GM23338 (cell line): ENCODE results near the gene DACT2. TPM values are rescaled to one million over a fixed set of nuclear protein-coding genes. Genes with fewer than 3 reads are reported as not detected.

Experiments used
- ATAC-seq: fragments of 200-7000 bp; cut with Tn5 transposase; 3 replicates; pipeline ENCODE4 v1.9.1; 2020
- DNase-seq: peaks from one replicate; pipeline ENCODE4 v3.0.0-alpha.2; 2015; ENCODE audit warnings: low spot score
- H2AFZ ChIP-seq: fragments of 200-600 bp; sonication (generic); 2 replicates; pipeline ENCODE4 v1.8.0; 2016; ENCODE audit warnings: antibody characterized with exemption, mild to moderate bottlenecking, moderate library complexity
- H3F3A ChIP-seq: fragments of 200-600 bp; sonication (generic); replicated peaks from 2 replicates; pipeline ENCODE4 v1.8.0; 2017; ENCODE audit warnings: antibody characterized with exemption, mixed run types, low read depth
- H3K27ac ChIP-seq: fragments of 200-600 bp; sonication (generic); 2 replicates; pipeline ENCODE4 v1.6.1; 2016; ENCODE audit warnings: low read depth
- H3K27me3 ChIP-seq: fragments of 200-600 bp; sonication (generic); 2 replicates; pipeline ENCODE4 v1.8.0; 2016; ENCODE audit warnings: mild to moderate bottlenecking, mixed run types, moderate library complexity; ENCODE audit not compliant: insufficient read depth
- H3K36me3 ChIP-seq: fragments of 200-600 bp; sonication (generic); 2 replicates; pipeline ENCODE4 v1.8.0; 2016; ENCODE audit warnings: mild to moderate bottlenecking; ENCODE audit not compliant: insufficient read depth
- H3K4me1 ChIP-seq: fragments of 200-600 bp; sonication (generic); 2 replicates; pipeline ENCODE4 v1.8.0; 2016; ENCODE audit warnings: mild to moderate bottlenecking, moderate library complexity; ENCODE audit not compliant: insufficient read depth
- H3K4me2 ChIP-seq: fragments of 200-600 bp; sonication (generic); 2 replicates; pipeline ENCODE4 v1.7.1; 2017; ENCODE audit warnings: mixed run types
- H3K4me3 ChIP-seq: fragments of 200-600 bp; sonication (generic); 2 replicates; pipeline ENCODE4 v1.6.1; 2016; ENCODE audit warnings: mixed run types
- H3K79me2 ChIP-seq: fragments of 200-600 bp; sonication (generic); replicated peaks from 2 replicates; pipeline ENCODE4 v1.8.0; 2017; ENCODE audit warnings: mild to moderate bottlenecking; ENCODE audit not compliant: insufficient read depth
- H3K9me2 ChIP-seq: fragments of 200-600 bp; sonication (generic); 2 replicates; pipeline ENCODE4 v1.8.0; 2017; ENCODE audit not compliant: insufficient read depth
- H4K20me1 ChIP-seq: fragments of 200-600 bp; sonication (generic); replicated peaks from 2 replicates; pipeline ENCODE4 v1.8.0; 2017; ENCODE audit warnings: mild to moderate bottlenecking; ENCODE audit not compliant: insufficient read depth
- H3K27ac Mint-ChIP-seq: 2 replicates; pipeline ENCODE4 v1.8.0; 2020; ENCODE audit warnings: inconsistent platforms, mild to moderate bottlenecking, moderate library complexity, mixed read lengths
- H3K27me3 Mint-ChIP-seq: 3 replicates; pipeline ENCODE4 v1.8.0; 2022; ENCODE audit warnings: low read depth, mild to moderate bottlenecking, moderate library complexity, mixed read lengths, inconsistent platforms; ENCODE audit not compliant: insufficient read depth, poor library complexity
- H3K36me3 Mint-ChIP-seq: 3 replicates; pipeline ENCODE4 v1.8.0; 2021; ENCODE audit warnings: low read depth, mild to moderate bottlenecking, inconsistent platforms, moderate library complexity, mixed read lengths
- H3K4me1 Mint-ChIP-seq: 3 replicates; pipeline ENCODE4 v1.8.0; 2020; ENCODE audit warnings: mild to moderate bottlenecking, inconsistent platforms, mixed read lengths
- H3K4me3 Mint-ChIP-seq: 3 replicates; pipeline ENCODE4 v1.8.0; 2021; ENCODE audit warnings: moderate library complexity, mild to moderate bottlenecking, inconsistent platforms, mixed read lengths
- H3K9me3 Mint-ChIP-seq: 3 replicates; pipeline ENCODE4 v1.8.0; 2020; ENCODE audit warnings: moderate library complexity, mild to moderate bottlenecking, inconsistent platforms, mixed read lengths
- CREB1 ChIP-seq: fragments of 250-450 bp; sonication (Bioruptor Pico); IDR thresholded peaks from 2 replicates; pipeline ENCODE4 v1.5.0; 2020; ENCODE audit warnings: low read depth, mild to moderate bottlenecking, moderate library complexity
- CTCF ChIP-seq, 2 experiments: fragments of 200-600 bp in 1 of 2; sonication (generic) in 1 of 2; conservative IDR thresholded peaks; 2 replicates each; pipeline versions ENCODE4 v1.5.1 to v1.6.1; 2016 to 2017; ENCODE audit warnings: antibody characterized with exemption in 2 of 2, low read depth in 2 of 2, mild to moderate bottlenecking in 2 of 2, moderate library complexity in 1 of 2
- ETS1 ChIP-seq: IDR thresholded peaks from 2 replicates; pipeline ENCODE4 v1.6.1; 2016; ENCODE audit warnings: antibody characterized with exemption
- EZH2 ChIP-seq: fragments of 200-600 bp; sonication (generic); IDR thresholded peaks from one replicate; pipeline ENCODE4 v1.8.0; 2017; ENCODE audit warnings: antibody characterized with exemption, mild to moderate bottlenecking, low read depth; ENCODE audit not compliant: unreplicated experiment
- EZH2phosphoT487 ChIP-seq: fragments of 200-600 bp; sonication (generic); IDR thresholded peaks from one replicate; pipeline ENCODE4 v1.8.1; 2018; ENCODE audit warnings: antibody characterized with exemption; ENCODE audit not compliant: unreplicated experiment
- JUNB ChIP-seq: IDR thresholded peaks from one replicate; pipeline ENCODE4 v1.6.1; 2016; ENCODE audit warnings: antibody characterized with exemption; ENCODE audit not compliant: unreplicated experiment
- NANOG ChIP-seq: IDR thresholded peaks from 2 replicates; pipeline ENCODE4 v1.6.1; 2016; ENCODE audit warnings: antibody characterized with exemption, borderline replicate concordance
- POLR2AphosphoS5 ChIP-seq: IDR thresholded peaks from 2 replicates; pipeline ENCODE4 v1.6.1; 2016; ENCODE audit warnings: antibody characterized with exemption, low read depth
- REST ChIP-seq: IDR thresholded peaks from one replicate; pipeline ENCODE4 v1.6.1; 2018; ENCODE audit warnings: antibody characterized with exemption; ENCODE audit not compliant: unreplicated experiment
- STAT1 ChIP-seq: IDR thresholded peaks from one replicate; pipeline ENCODE4 v1.6.1; 2016; ENCODE audit warnings: antibody characterized with exemption; ENCODE audit not compliant: unreplicated experiment
- ZNF114 ChIP-seq: fragments of 250-450 bp; sonication (Bioruptor Pico); IDR thresholded peaks from 2 replicates; pipeline ENCODE4 v1.5.0; 2020; ENCODE audit warnings: mild to moderate bottlenecking, moderate library complexity
- ZNF331 ChIP-seq: fragments of 250-450 bp; sonication (Bioruptor Pico); IDR thresholded peaks from 2 replicates; pipeline ENCODE4 v1.5.0; 2020; ENCODE audit warnings: low read depth, mild to moderate bottlenecking, moderate library complexity
- ZNF462 ChIP-seq: fragments of 250-450 bp; sonication (Bioruptor Pico); IDR thresholded peaks from 2 replicates; pipeline ENCODE4 v1.5.0; 2020; ENCODE audit warnings: mild to moderate bottlenecking, moderate library complexity
- polyA plus RNA-seq: library from polyadenylated mRNA; unstranded; fragments of >200 nt; fragmentation: Nextera tagmentation; extraction: Ambion mirVana; gene quantifications from 2 replicates; pipeline ENCODE4 v1.2.1, GENCODE V29; 2016
- total RNA-seq: library from RNA; depleted of rRNA; stranded (reverse); fragments of >200 nt; shearing (Covaris generic); gene quantifications from 2 replicates; pipeline ENCODE4 v1.2.3, GENCODE V29; 2014

Gene DACT2
- total and polyA plus RNA-seq, 2 experiments from 2014 or later = 1.8 to 10.6 TPM

- DNase-seq = no peak
- H3K4me3 Mint-ChIP-seq = peak overlapping the region; percentile 12; the same call in 1 of the 3 replicates
- no peaks in the 10 kb centered on the region for H4K20me1 ChIP-seq
These were observed 17.0 kb downstream of the DACT2 start for GRCh38 chr6:168302534-168302933.

More at GRCh38 chr6:168302534-168302933, 17.0 kb downstream of the DACT2 start:
- peak overlapping the region; percentile 28; the same call in 1 of the 2 replicates for H3K4me2 ChIP-seq
- Mint-ChIP-seq H3K27ac (no peak overlapping the region), H3K36me3 (no peaks in the 10 kb centered on the region; the same call in 2 of the 3 replicates), H3K27me3 (peaks cover 33% of the 10 kb centered on the region), H3K9me3 (no peaks in the 10 kb centered on the region), H3K4me1 (peaks cover 48% of the 10 kb centered on the region)
- H3K4me3 ChIP-seq = no peak overlapping the region
- H3K4me1 ChIP-seq = peaks cover 22% of the 10 kb centered on the region; the same call in 1 of the 2 replicates
- H3K36me3 ChIP-seq = no peaks in the 10 kb centered on the region; the same call in 1 of the 2 replicates
- no peaks in the 10 kb centered on the region for H3K27me3 ChIP-seq
- H3K79me2 ChIP-seq = no peaks in the 10 kb centered on the region
- H3K9me2 ChIP-seq = no peaks in the 10 kb centered on the region
- no peak overlapping the region for H3K27ac ChIP-seq
- no peaks in the 10 kb centered on the region for H3F3A ChIP-seq
- peak; percentile 56 for ATAC-seq
- H2AFZ ChIP-seq = no peak overlapping the region
- TF ChIP-seq EZH2phosphoT487 = no peak
- no peak for TF ChIP-seq CREB1
- no peak for TF ChIP-seq ETS1
- TF ChIP-seq REST = no peak
- TF ChIP-seq POLR2AphosphoS5 = no peak
- TF ChIP-seq STAT1 = no peak
- no peak for TF ChIP-seq JUNB
- TF ChIP-seq NANOG = no peak
- no peak for TF ChIP-seq CTCF (conservative IDR thresholded peaks at IDR 0.05; ENCODE audit: low read depth in 2 of 2)
- TF ChIP-seq ZNF114 (CRISPR knock-in tag) = no peak
- no peak for TF ChIP-seq ZNF331
- TF ChIP-seq EZH2 = no peak
- TF ChIP-seq ZNF462 = no peak
